Vagina (tissue), 2 donors: Measurements from ENCODE around the gene SPRYD3.

Experiments used
- CTCF ChIP-seq, 3 experiments: fragments of 450-650 bp in 2 of 3; fragments of 200-600 bp in 1 of 3; sonication (generic) in 1 of 3; IDR thresholded peaks; one replicate each; pipeline ENCODE4 v1.5.1; 2017 to 2019; ENCODE audit warnings: antibody characterized with exemption in 3 of 3, mild to moderate bottlenecking in 2 of 3, moderate library complexity in 2 of 3
- POLR2A ChIP-seq, 2 donors: fragments of 450-650 bp; IDR thresholded peaks; one replicate each; pipeline ENCODE4 v1.6.1; 2017; ENCODE audit warnings: antibody characterized with exemption in 2 of 2, mild to moderate bottlenecking in 2 of 2, moderate library complexity in 2 of 2
- POLR2AphosphoS5 ChIP-seq, 2 donors: sonication (generic); formaldehyde crosslinking; IDR thresholded peaks; one replicate each; pipeline ENCODE4 v1.9.0; 2017; ENCODE audit warnings: antibody characterized with exemption in 2 of 2, mild to moderate bottlenecking in 2 of 2, low read depth in 1 of 2; ENCODE audit not compliant: insufficient read depth in 1 of 2

- TF ChIP-seq CTCF (IDR thresholded peaks at IDR 0.05) (no peak), POLR2A (IDR thresholded peaks at IDR 0.05) (no peak), POLR2AphosphoS5 (IDR thresholded peaks at IDR 0.05; ENCODE audit: insufficient read depth in 1 of 2, low read depth in 1 of 2) (no peak)
Measured at GRCh38 chr12:53118751-53119300, 39.6 kb upstream of the SPRYD3 start.
